H9 (cell line): Measurements from ENCODE around the gene LSP1. TPM values are rescaled to one million over a fixed set of nuclear protein-coding genes. Genes with fewer than 3 reads are reported as not detected.

ENCODE experiments used
- DNase-seq: peaks from one replicate; pipeline ENCODE4 v3.0.0-alpha.2; 2017
- H2AFZ ChIP-seq: one replicate; pipeline ENCODE4 v1.6.1; 2013; ENCODE audit warnings: mild to moderate bottlenecking, low read length, control low read depth, moderate library complexity
- H2AK5ac ChIP-seq: 2 replicates; pipeline ENCODE4 v1.6.1; 2013; ENCODE audit warnings: low read length, control low read depth, mixed read lengths; ENCODE audit not compliant: insufficient read length
- H2BK120ac ChIP-seq: one replicate; pipeline ENCODE4 v1.6.1; 2013; ENCODE audit warnings: low read depth, mild to moderate bottlenecking, low read length, control low read depth, inconsistent platforms; ENCODE audit not compliant: poor library complexity, severe bottlenecking
- H2BK12ac ChIP-seq: 2 replicates; pipeline ENCODE4 v1.6.1; 2013; ENCODE audit warnings: low read length, control low read depth, mixed read lengths, low read depth; ENCODE audit not compliant: insufficient read length
- H2BK15ac ChIP-seq: 2 replicates; pipeline ENCODE4 v1.6.1; 2013; ENCODE audit warnings: low read depth, low read length, control low read depth
- H2BK20ac ChIP-seq: one replicate; pipeline ENCODE4 v1.6.1; 2013; ENCODE audit warnings: low read depth, mild to moderate bottlenecking, low read length, control low read depth, inconsistent platforms; ENCODE audit not compliant: poor library complexity, severe bottlenecking
- H2BK5ac ChIP-seq: 2 replicates; pipeline ENCODE4 v1.6.1; 2013; ENCODE audit warnings: low read length, control low read depth, mixed read lengths; ENCODE audit not compliant: insufficient read length
- H3K14ac ChIP-seq: 2 replicates; pipeline ENCODE4 v1.6.1; 2013; ENCODE audit warnings: low read length, control low read depth; ENCODE audit not compliant: insufficient read depth
- H3K18ac ChIP-seq: 2 replicates; pipeline ENCODE4 v1.6.1; 2013; ENCODE audit warnings: low read depth, mild to moderate bottlenecking, mixed read lengths, low read length, control low read depth; ENCODE audit not compliant: insufficient read length
- H3K23ac ChIP-seq: 2 replicates; pipeline ENCODE4 v1.6.1; 2013; ENCODE audit warnings: low read length, control low read depth, mixed read lengths, low read depth; ENCODE audit not compliant: insufficient read length
- H3K23me2 ChIP-seq: 2 replicates; pipeline ENCODE4 v1.6.1; 2013; ENCODE audit warnings: low read depth, mild to moderate bottlenecking, mixed read lengths, low read length, control low read depth; ENCODE audit not compliant: insufficient read length, poor library complexity, severe bottlenecking
- H3K27ac ChIP-seq: 2 replicates; pipeline ENCODE4 v1.5.1; 2013; ENCODE audit warnings: low read length, control low read depth, mixed read lengths, low read depth; ENCODE audit not compliant: insufficient read length
- H3K27me3 ChIP-seq: 2 replicates; pipeline ENCODE4 v1.6.1; 2013; ENCODE audit warnings: low read length, control low read depth, inconsistent platforms; ENCODE audit not compliant: insufficient read depth
- H3K4ac ChIP-seq: 2 replicates; pipeline ENCODE4 v1.6.1; 2013; ENCODE audit warnings: low read depth, mild to moderate bottlenecking, control low read depth, inconsistent platforms, low read length, moderate library complexity
- H3K4me1 ChIP-seq: 2 replicates; pipeline ENCODE4 v1.6.1; 2013; ENCODE audit warnings: low read length, control low read depth, inconsistent platforms; ENCODE audit not compliant: insufficient read depth
- H3K4me2 ChIP-seq: 2 replicates; pipeline ENCODE4 v1.6.1; 2013; ENCODE audit warnings: low read length, control low read depth, mixed read lengths; ENCODE audit not compliant: insufficient read length, insufficient read depth
- H3K56ac ChIP-seq: 2 replicates; pipeline ENCODE4 v1.6.1; 2013; ENCODE audit warnings: low read depth, mild to moderate bottlenecking, mixed read lengths, low read length, control low read depth; ENCODE audit not compliant: insufficient read length
- H3K79me1 ChIP-seq: 2 replicates; pipeline ENCODE4 v1.6.1; 2013; ENCODE audit warnings: low read depth, mild to moderate bottlenecking, moderate library complexity, low read length, control low read depth, inconsistent platforms; ENCODE audit not compliant: insufficient read depth, poor library complexity, severe bottlenecking
- H3K79me2 ChIP-seq: 2 replicates; pipeline ENCODE4 v1.6.1; 2013; ENCODE audit warnings: low read length, control low read depth, inconsistent platforms; ENCODE audit not compliant: insufficient read depth
- H3K9ac ChIP-seq: 2 replicates; pipeline ENCODE4 v1.6.1; 2013; ENCODE audit warnings: low read length, control low read depth, mixed read lengths; ENCODE audit not compliant: insufficient read length; ENCODE audit errors: extremely low read depth
- H3K9me3 ChIP-seq: one replicate; pipeline ENCODE4 v1.6.1; 2013; ENCODE audit warnings: low read depth, low read length, inconsistent platforms; ENCODE audit not compliant: control insufficient read depth
- H3T11ph ChIP-seq: one replicate; pipeline ENCODE4 v1.6.1; 2013; ENCODE audit warnings: mild to moderate bottlenecking, low read length, control low read depth, inconsistent platforms
- H4K20me1 ChIP-seq: one replicate; pipeline ENCODE4 v1.6.1; 2013; ENCODE audit not compliant: control insufficient read depth, insufficient read length, insufficient read depth
- H4K5ac ChIP-seq: 2 replicates; pipeline ENCODE4 v1.6.1; 2013; ENCODE audit warnings: low read depth, mild to moderate bottlenecking, mixed read lengths, low read length, control low read depth; ENCODE audit not compliant: insufficient read length
- H4K8ac ChIP-seq: replicated peaks from 2 replicates; pipeline ENCODE4 v1.6.1; 2013; ENCODE audit warnings: low read length, control low read depth, mixed read lengths, low read depth; ENCODE audit not compliant: insufficient read length
- H4K91ac ChIP-seq: 2 replicates; pipeline ENCODE4 v1.6.1; 2013; ENCODE audit warnings: low read depth, mild to moderate bottlenecking, moderate library complexity, mixed read lengths, low read length, control low read depth; ENCODE audit not compliant: insufficient read length
- H3K27ac Mint-ChIP-seq, 3 experiments: 2 replicates in 2 of 3; 3 replicates in 1 of 3; pipeline ENCODE4 v1.8.0; 2020 to 2021; ENCODE audit warnings: mixed read lengths in 3 of 3, mild to moderate bottlenecking in 1 of 3, moderate library complexity in 1 of 3
- H3K27me3 Mint-ChIP-seq: 2 replicates; pipeline ENCODE4 v1.8.0; 2021; ENCODE audit warnings: low read depth, mild to moderate bottlenecking, moderate library complexity, mixed read lengths
- H3K36me3 Mint-ChIP-seq, 3 experiments: 2 replicates in 2 of 3; 3 replicates in 1 of 3; pipeline ENCODE4 v1.8.0; 2020 to 2021; ENCODE audit warnings: low read depth in 3 of 3, mixed read lengths in 3 of 3; ENCODE audit not compliant: insufficient read depth in 1 of 3
- H3K4me1 Mint-ChIP-seq, 2 experiments: 2 replicates each; pipeline ENCODE4 v1.8.0; 2020; ENCODE audit warnings: mixed read lengths in 2 of 2
- H3K4me3 Mint-ChIP-seq, 2 experiments: 2 replicates in 1 of 2; 3 replicates in 1 of 2; pipeline ENCODE4 v1.8.0; 2020 to 2021; ENCODE audit warnings: mild to moderate bottlenecking in 2 of 2, mixed read lengths in 2 of 2, moderate library complexity in 1 of 2
- H3K9me3 Mint-ChIP-seq, 2 experiments: 2 replicates in 1 of 2; 3 replicates in 1 of 2; pipeline ENCODE4 v1.8.0; 2020; ENCODE audit warnings: mild to moderate bottlenecking in 2 of 2, mixed read lengths in 2 of 2, moderate library complexity in 1 of 2
- CTCF ChIP-seq: fragments of 200-600 bp; sonication (generic); conservative IDR thresholded peaks from 3 replicates; pipeline ENCODE4 v1.8.0; 2021; ENCODE audit warnings: antibody characterized with exemption, mild to moderate bottlenecking
- WGBS: extraction: QIAGEN DNeasy Blood & Tissue Kit; methylation state at CpG from one replicate; pipeline ENCODE4 v1.1.7; 2013; ENCODE audit warnings: missing lambda C conversion rate, low lambda C conversion rate, mixed read lengths; ENCODE audit not compliant: insufficient read length; ENCODE audit errors: extremely low coverage; 5-methylcytosine and 5-hydroxymethylcytosine counted together
- total RNA-seq: library from RNA; stranded (reverse); gene quantifications from 2 replicates; pipeline ENCODE4 v1.2.1, GENCODE V29; 2021

The LSP1 gene
- total RNA-seq, 1 experiment from 2014 or later: not detected

GRCh38 chr11:1925373-1926155, 72.7 kb downstream of the LSP1 start:
- no peaks in the 10 kb centered on the region for H3K4me1 ChIP-seq
- H4K8ac ChIP-seq: no peak overlapping the region
- peaks cover 16% of the 10 kb centered on the region for H3K27me3 Mint-ChIP-seq
- TF ChIP-seq CTCF: no peak
- H3K9ac ChIP-seq: no peak overlapping the region
- no peak overlapping the region for H2BK5ac ChIP-seq
- no CpG with 5 or more reads among the region's 23 CpGs for WGBS
- no peak overlapping the region for H3K18ac ChIP-seq
- H2AFZ ChIP-seq: no peak overlapping the region
- H3K4me1 Mint-ChIP-seq: peaks cover 3 to 4% of the 10 kb centered on the region in 2 experiments; a peak in 3 of 4 replicates
- H3K79me1 ChIP-seq: no peaks in the 10 kb centered on the region
- H3K23me2 ChIP-seq: peaks cover 3% of the 10 kb centered on the region
- no peaks in the 10 kb centered on the region for H3K36me3 Mint-ChIP-seq
- H3K27ac Mint-ChIP-seq: no peak overlapping the region
- H2BK20ac ChIP-seq: no peak overlapping the region
- H3K4me2 ChIP-seq: no peak overlapping the region
- no peak overlapping the region for H2AK5ac ChIP-seq
- H3K23ac ChIP-seq: no peak overlapping the region
- no peak overlapping the region for H2BK120ac ChIP-seq
- H3K27ac ChIP-seq: no peak overlapping the region
- H2BK12ac ChIP-seq: no peak overlapping the region
- H3K27me3 ChIP-seq: no peaks in the 10 kb centered on the region
- no peak overlapping the region for H3K4me3 Mint-ChIP-seq
- no peaks in the 10 kb centered on the region for H3K79me2 ChIP-seq
- H3K14ac ChIP-seq: no peak overlapping the region; the same call in 1 of the 2 replicates
- H2BK15ac ChIP-seq: no peak overlapping the region
- H3T11ph ChIP-seq: no peak overlapping the region
- no peak overlapping the region for H3K4ac ChIP-seq
- H4K91ac ChIP-seq: no peak overlapping the region
- no peak overlapping the region for H4K5ac ChIP-seq
- H3K9me3 ChIP-seq: no peaks in the 10 kb centered on the region
- no peak for DNase-seq
- H3K56ac ChIP-seq: no peak overlapping the region
- H4K20me1 ChIP-seq: no peaks in the 10 kb centered on the region
- no peaks in the 10 kb centered on the region for H3K9me3 Mint-ChIP-seq
